Amniotic epithelial cell (primary cell): ENCODE data around the gene DCLK1.

Experiments used
- DNase-seq: peaks from one replicate; pipeline ENCODE4 v3.0.0-alpha.2; 2010; ENCODE audit warnings: low read depth

The DCLK1 gene

GRCh38 chr13:35858665-35859064 is 272.5 kb downstream of the DCLK1 start:
- DNase-seq = peak; percentile 56

- peak; percentile 41 for DNase-seq
Measured at GRCh38 chr13:35857769-35858168, 273.4 kb downstream of the DCLK1 start.

- DNase-seq = no peak
Measured at GRCh38 chr13:35856721-35857364, 274.3 kb downstream of the DCLK1 start.

GRCh38 chr13:35856084-35856483 is 275.1 kb downstream of the DCLK1 start:
- no peak for DNase-seq

- DNase-seq = no peak
Measured at GRCh38 chr13:35855531-35856019, 275.6 kb downstream of the DCLK1 start.

GRCh38 chr13:35854286-35854685 is 276.9 kb downstream of the DCLK1 start:
- no peak for DNase-seq

GRCh38 chr13:35851881-35852280 is 279.3 kb downstream of the DCLK1 start:
- DNase-seq = no peak

- no peak for DNase-seq
Measured at GRCh38 chr13:35851356-35851755, 279.8 kb downstream of the DCLK1 start.

GRCh38 chr13:35850569-35850968 is 280.6 kb downstream of the DCLK1 start:
- DNase-seq = no peak

- DNase-seq = no peak
Measured at GRCh38 chr13:35849256-35849644, 281.9 kb downstream of the DCLK1 start.

GRCh38 chr13:35848336-35849255 is 282.6 kb downstream of the DCLK1 start:
- no peak for DNase-seq

- DNase-seq = no peak
Measured at GRCh38 chr13:35843272-35843671, 287.9 kb downstream of the DCLK1 start.

- no peak for DNase-seq
Measured at GRCh38 chr13:35841060-35841521, 290.1 kb downstream of the DCLK1 start.

GRCh38 chr13:35839806-35840205 is 291.4 kb downstream of the DCLK1 start:
- no peak for DNase-seq

GRCh38 chr13:35838356-35838755 is 292.8 kb downstream of the DCLK1 start:
- DNase-seq = peak; percentile 53

- no peak for DNase-seq
Measured at GRCh38 chr13:35836446-35836845, 294.7 kb downstream of the DCLK1 start.

- no peak for DNase-seq
Measured at GRCh38 chr13:35835989-35836388, 295.2 kb downstream of the DCLK1 start.

GRCh38 chr13:35833608-35834275 is 297.4 kb downstream of the DCLK1 start:
- DNase-seq = no peak

GRCh38 chr13:35833031-35833430 is 298.2 kb downstream of the DCLK1 start:
- no peak for DNase-seq

GRCh38 chr13:35832551-35832950 is 298.6 kb downstream of the DCLK1 start:
- DNase-seq = peak; percentile 2

GRCh38 chr13:35830850-35831450 is 300.2 kb downstream of the DCLK1 start:
- no peak for DNase-seq

- no peak for DNase-seq
Measured at GRCh38 chr13:35826626-35827254, 304.4 kb downstream of the DCLK1 start.
